Ishikawa (cell line): Measurements from ENCODE around the gene PLEKHN1.

Source experiments
- CEBPB ChIP-seq: IDR thresholded peaks from 2 replicates; pipeline ENCODE4 v1.6.1; 2012
- CREB1 ChIP-seq: IDR thresholded peaks from 2 replicates; pipeline ENCODE4 v1.6.1; 2012; ENCODE audit warnings: low read depth
- EGR1 ChIP-seq: IDR thresholded peaks from 2 replicates; pipeline ENCODE4 v1.6.1; 2012
- EP300 ChIP-seq: IDR thresholded peaks from 2 replicates; pipeline ENCODE4 v1.6.1; 2012; ENCODE audit warnings: borderline replicate concordance
- FOXM1 ChIP-seq: IDR thresholded peaks from 2 replicates; pipeline ENCODE4 v1.6.1; 2012; ENCODE audit warnings: low read depth, borderline replicate concordance
- MAX ChIP-seq: IDR thresholded peaks from 2 replicates; pipeline ENCODE4 v1.6.1; 2012
- NFIC ChIP-seq: IDR thresholded peaks from 2 replicates; pipeline ENCODE4 v1.6.1; 2012
- RAD21 ChIP-seq: IDR thresholded peaks from 2 replicates; pipeline ENCODE4 v1.6.1; 2012; ENCODE audit warnings: low read depth
- REST ChIP-seq: IDR thresholded peaks from 2 replicates; pipeline ENCODE4 v1.6.1; 2012; ENCODE audit warnings: low read depth, mild to moderate bottlenecking
- TAF1 ChIP-seq: IDR thresholded peaks from 2 replicates; pipeline ENCODE4 v1.6.1; 2012; ENCODE audit warnings: low read depth, mild to moderate bottlenecking
- TCF12 ChIP-seq: IDR thresholded peaks from 2 replicates; pipeline ENCODE4 v1.6.1; 2012; ENCODE audit warnings: low read depth
- TEAD4 ChIP-seq: IDR thresholded peaks from 2 replicates; pipeline ENCODE4 v1.6.1; 2012
- USF1 ChIP-seq: IDR thresholded peaks from 2 replicates; pipeline ENCODE4 v1.6.1; 2012
- YY1 ChIP-seq: IDR thresholded peaks from 2 replicates; pipeline ENCODE4 v1.6.1; 2012; ENCODE audit warnings: low read depth
- ZBTB7A ChIP-seq: IDR thresholded peaks from 2 replicates; pipeline ENCODE4 v1.6.1; 2012; ENCODE audit warnings: low read depth

Gene PLEKHN1

GRCh38 chr1:962381-963300 is 3.6 kb upstream of the PLEKHN1 start:
- TF ChIP-seq USF1 (no peak), YY1 (no peak), CREB1 (no peak), CEBPB (no peak), TEAD4 (no peak), TAF1 (no peak), MAX (no peak), NFIC (no peak), REST (no peak), RAD21 (no peak), EP300 (no peak), ZBTB7A (no peak), FOXM1 (no peak), EGR1 (no peak), TCF12 (no peak)

- TF ChIP-seq CREB1: no peak
- no peak for TF ChIP-seq CEBPB
- no peak for TF ChIP-seq TCF12
- no peak for TF ChIP-seq EGR1
- no peak for TF ChIP-seq EP300
- TF ChIP-seq TEAD4: no peak
- TF ChIP-seq USF1: no peak
- TF ChIP-seq YY1: no peak
- no peak for TF ChIP-seq FOXM1
- TF ChIP-seq NFIC: no peak
- no peak for TF ChIP-seq TAF1
- TF ChIP-seq REST: no peak
- TF ChIP-seq MAX: no peak
- no peak for TF ChIP-seq RAD21
- no peak for TF ChIP-seq ZBTB7A
Observed at GRCh38 chr1:963301-963651, 3.0 kb upstream of the PLEKHN1 start.

GRCh38 chr1:963746-964525 is 2.3 kb upstream of the PLEKHN1 start:
- no peak for TF ChIP-seq ZBTB7A
- no peak for TF ChIP-seq CEBPB
- no peak for TF ChIP-seq RAD21
- TF ChIP-seq USF1: no peak
- TF ChIP-seq EP300: no peak
- TF ChIP-seq TCF12: no peak
- TF ChIP-seq FOXM1: no peak
- no peak for TF ChIP-seq EGR1
- TF ChIP-seq MAX: no peak
- TF ChIP-seq CREB1: no peak
- TF ChIP-seq YY1: no peak
- no peak for TF ChIP-seq NFIC
- no peak for TF ChIP-seq TEAD4
- no peak for TF ChIP-seq TAF1
- TF ChIP-seq REST: no peak
